Astrocyte (in vitro differentiated cells and primary cell): ENCODE results near the gene PRR35. TPM values are rescaled to one million over a fixed set of nuclear protein-coding genes. Genes with fewer than 3 reads are reported as not detected.

Experiments
- DNase-seq: peaks from one replicate; pipeline ENCODE4 v3.0.0-alpha.2; 2010; ENCODE audit warnings: low read depth
- FAIRE-seq: peaks from 2 replicates; lab custom pipeline; 2011; peaks lifted over from hg19 to GRCh38; lab: Jason Lieb, UNC
- H2AFZ ChIP-seq: 2 replicates; pipeline ENCODE4 v1.6.0; 2012; ENCODE audit warnings: low read depth, low read length, inconsistent platforms
- H3K27ac ChIP-seq: 2 replicates; pipeline ENCODE4 v1.5.1; 2011; ENCODE audit warnings: low read depth, low read length, inconsistent platforms
- H3K27me3 ChIP-seq: 2 replicates; pipeline ENCODE4 v1.6.0; 2011; ENCODE audit warnings: low read length, inconsistent platforms; ENCODE audit not compliant: insufficient read depth
- H3K36me3 ChIP-seq: 2 replicates; pipeline ENCODE4 v1.5.1; 2011; ENCODE audit warnings: low read length, inconsistent platforms; ENCODE audit not compliant: insufficient read depth
- H3K4me1 ChIP-seq: 2 replicates; pipeline ENCODE4 v1.5.1; 2011; ENCODE audit warnings: low read length, inconsistent platforms; ENCODE audit not compliant: insufficient read depth
- H3K4me2 ChIP-seq: 2 replicates; pipeline ENCODE4 v1.6.0; 2012; ENCODE audit warnings: low read length, inconsistent platforms
- H3K4me3 ChIP-seq: 2 replicates; pipeline ENCODE4 v1.5.1; 2011; ENCODE audit warnings: low read depth, mild to moderate bottlenecking, low read length, inconsistent platforms; ENCODE audit not compliant: insufficient read depth
- H3K79me2 ChIP-seq: 2 replicates; pipeline ENCODE4 v1.6.0; 2012; ENCODE audit warnings: mild to moderate bottlenecking, low read length, inconsistent platforms; ENCODE audit not compliant: insufficient read depth
- H3K9ac ChIP-seq: 2 replicates; pipeline ENCODE4 v1.6.0; 2012; ENCODE audit warnings: mild to moderate bottlenecking, low read length, inconsistent platforms
- H3K9me3 ChIP-seq: 2 replicates; pipeline ENCODE4 v1.5.1; 2012; ENCODE audit warnings: low read depth, mild to moderate bottlenecking, low read length, inconsistent platforms; ENCODE audit not compliant: insufficient read depth
- H4K20me1 ChIP-seq: 2 replicates; pipeline ENCODE4 v1.6.0; 2012; ENCODE audit warnings: low read length, inconsistent platforms; ENCODE audit not compliant: insufficient read depth
- H3K27ac Mint-ChIP-seq: one replicate; pipeline ENCODE4 v1.8.0; 2021; ENCODE audit warnings: mild to moderate bottlenecking, mixed read lengths; ENCODE audit not compliant: unreplicated experiment
- H3K27me3 Mint-ChIP-seq: one replicate; pipeline ENCODE4 v1.8.0; 2021; ENCODE audit warnings: low read depth, mixed read lengths; ENCODE audit not compliant: unreplicated experiment
- H3K36me3 Mint-ChIP-seq: one replicate; pipeline ENCODE4 v1.8.0; 2021; ENCODE audit warnings: low read depth, mixed read lengths; ENCODE audit not compliant: unreplicated experiment
- H3K4me1 Mint-ChIP-seq: one replicate; pipeline ENCODE4 v1.8.0; 2021; ENCODE audit warnings: low read depth, mixed read lengths; ENCODE audit not compliant: unreplicated experiment
- H3K4me3 Mint-ChIP-seq: one replicate; pipeline ENCODE4 v1.8.0; 2021; ENCODE audit warnings: mild to moderate bottlenecking, moderate library complexity, mixed read lengths; ENCODE audit not compliant: unreplicated experiment
- H3K9me3 Mint-ChIP-seq: one replicate; pipeline ENCODE4 v1.8.0; 2021; ENCODE audit warnings: mild to moderate bottlenecking, mixed read lengths; ENCODE audit not compliant: unreplicated experiment
- CTCF ChIP-seq: IDR thresholded peaks from 2 replicates; pipeline ENCODE4 v1.5.1; 2011; ENCODE audit warnings: low read depth, mild to moderate bottlenecking, inconsistent platforms, low read length, moderate library complexity; ENCODE audit not compliant: insufficient read depth
- EZH2 ChIP-seq: IDR thresholded peaks from 2 replicates; pipeline ENCODE4 v1.6.1; 2012; ENCODE audit warnings: mild to moderate bottlenecking, low read length, inconsistent platforms; ENCODE audit not compliant: insufficient read depth
- total RNA-seq: library from RNA; stranded (reverse); gene quantifications from 2 replicates; pipeline ENCODE4 v1.2.1, GENCODE V29; 2021

PRR35 gene
- total RNA-seq, 1 donor from 2014 or later, result 0.09 TPM

- Mint-ChIP-seq H3K9me3 (no peaks in the 10 kb centered on the region), H3K36me3 (peaks cover 7% of the 10 kb centered on the region), H3K27ac (no peak overlapping the region), H3K4me3 (no peak overlapping the region), H3K27me3 (no peaks in the 10 kb centered on the region), H3K4me1 (no peaks in the 10 kb centered on the region)
- H2AFZ ChIP-seq, result no peak overlapping the region
- no peak for DNase-seq
- no peaks in the 10 kb centered on the region for H3K9me3 ChIP-seq
- peaks cover 3% of the 10 kb centered on the region for H3K36me3 ChIP-seq
- FAIRE-seq, result no peak
- no peak for TF ChIP-seq EZH2
- TF ChIP-seq CTCF, result no peak
- peaks cover under 1% of the 10 kb centered on the region for H4K20me1 ChIP-seq
- H3K27ac ChIP-seq, result no peak overlapping the region
- H3K4me1 ChIP-seq, result no peaks in the 10 kb centered on the region
- no peak overlapping the region for H3K9ac ChIP-seq
- no peak overlapping the region for H3K4me2 ChIP-seq
- H3K4me3 ChIP-seq, result no peak overlapping the region
- H3K79me2 ChIP-seq, result peaks cover 6% of the 10 kb centered on the region
- H3K27me3 ChIP-seq, result no peaks in the 10 kb centered on the region
Measured at GRCh38 chr16:518858-519257, 41.3 kb upstream of the PRR35 start.

- no peak overlapping the region for H3K4me3 Mint-ChIP-seq
Measured at GRCh38 chr16:519425-519824, 40.8 kb upstream of the PRR35 start.

More at GRCh38 chr16:519425-519824, 40.8 kb upstream of the PRR35 start:
- DNase-seq (no peak), FAIRE-seq (no peak)
- H3K27me3 ChIP-seq, result no peaks in the 10 kb centered on the region
- peaks cover 5% of the 10 kb centered on the region for H3K36me3 Mint-ChIP-seq
- H3K4me1 ChIP-seq, result no peaks in the 10 kb centered on the region
- peaks cover 2% of the 10 kb centered on the region for H3K4me1 Mint-ChIP-seq
- no peaks in the 10 kb centered on the region for H3K9me3 ChIP-seq
- no peaks in the 10 kb centered on the region for H3K27me3 Mint-ChIP-seq
- H3K79me2 ChIP-seq, result peaks cover 11% of the 10 kb centered on the region
- peaks cover 3% of the 10 kb centered on the region for H3K36me3 ChIP-seq
- no peak overlapping the region for H3K4me2 ChIP-seq
- TF ChIP-seq CTCF, result no peak
- TF ChIP-seq EZH2, result no peak
- no peak overlapping the region for H3K4me3 ChIP-seq
- no peak overlapping the region for H2AFZ ChIP-seq
- H3K9me3 Mint-ChIP-seq, result no peaks in the 10 kb centered on the region
- H3K27ac Mint-ChIP-seq, result no peak overlapping the region
- no peak overlapping the region for H3K9ac ChIP-seq
- H4K20me1 ChIP-seq, result peaks cover 6% of the 10 kb centered on the region
- H3K27ac ChIP-seq, result no peak overlapping the region
